Measurements from ENCODE around the gene RFWD3.

Gene RFWD3

GRCh38 chr16:74608381-74608780, 58.3 kb downstream of the RFWD3 start:
- no peaks in the 10 kb centered on the region for H3K36me3 Mint-ChIP-seq (ENCODE audit: low read depth)
- H3K4me3 Mint-ChIP-seq, result peak overlapping the region; percentile 25 to 96 (median 94)
- H3K27ac Mint-ChIP-seq, result peak overlapping the region; percentile 94 to 97 (median 94)
- no peak for TF ChIP-seq CTCF (IDR thresholded peaks at IDR 0.05; ENCODE audit: unreplicated experiment in 3 of 3)
- H3K27me3 Mint-ChIP-seq (ENCODE audit: low read depth), result no peaks in the 10 kb centered on the region
- peaks cover 37% of the 10 kb centered on the region for H3K4me1 Mint-ChIP-seq
- H3K9me3 Mint-ChIP-seq, result no peaks in the 10 kb centered on the region

- Mint-ChIP-seq H3K9me3 (no peaks in the 10 kb centered on the region), H3K27me3 (ENCODE audit: low read depth) (no peaks in the 10 kb centered on the region), H3K4me3 (peak overlapping the region; percentile 89 to 96 (median 94)), H3K36me3 (ENCODE audit: low read depth) (no peaks in the 10 kb centered on the region), H3K27ac (peak overlapping the region; percentile 94 to 97 (median 94)), H3K4me1 (peaks cover 38% of the 10 kb centered on the region)
- no peak for TF ChIP-seq CTCF (IDR thresholded peaks at IDR 0.05; ENCODE audit: unreplicated experiment in 3 of 3)
These were observed 58.7 kb downstream of the RFWD3 start for GRCh38 chr16:74607962-74608356.

GRCh38 chr16:74607310-74607961, 59.2 kb downstream of the RFWD3 start:
- Mint-ChIP-seq H3K36me3 (ENCODE audit: low read depth) (no peaks in the 10 kb centered on the region), H3K27me3 (ENCODE audit: low read depth) (no peaks in the 10 kb centered on the region), H3K4me1 (peaks cover 38% of the 10 kb centered on the region), H3K9me3 (no peaks in the 10 kb centered on the region), H3K4me3 (peak overlapping the region; percentile 89 to 96 (median 94)), H3K27ac (peak overlapping the region; percentile 94 to 97 (median 94))
- TF ChIP-seq CTCF (IDR thresholded peaks at IDR 0.05; ENCODE audit: unreplicated experiment in 3 of 3), result no peak

- Mint-ChIP-seq H3K4me3 (peak within 1 kb of the TSS; percentile 89 to 96 (median 94)), H3K27ac (peak within 1 kb of the TSS; percentile 94 to 98 (median 97)), H3K9me3 (no peaks in the 10 kb centered on the region), H3K4me1 (peaks cover 38% of the 10 kb centered on the region), H3K27me3 (ENCODE audit: low read depth) (no peaks in the 10 kb centered on the region), H3K36me3 (ENCODE audit: low read depth) (no peaks in the 10 kb centered on the region)
- no peak for TF ChIP-seq CTCF (IDR thresholded peaks at IDR 0.05; ENCODE audit: unreplicated experiment in 3 of 3)
These were observed 60.0 kb downstream of the RFWD3 start, which contains the start of gene GLG1 for GRCh38 chr16:74606521-74607309. GLG1 (minus strand) TSS chr16:74607114; CDS start chr16:74607094, 20 bp downstream.

- Mint-ChIP-seq H3K9me3 (no peaks in the 10 kb centered on the region), H3K4me3 (peak overlapping the region; percentile 89 to 96 (median 94)), H3K4me1 (peaks cover 40% of the 10 kb centered on the region), H3K27me3 (ENCODE audit: low read depth) (no peaks in the 10 kb centered on the region), H3K27ac (peak overlapping the region; percentile 94 to 98 (median 97)), H3K36me3 (ENCODE audit: low read depth) (peaks cover 1% of the 10 kb centered on the region)
- TF ChIP-seq CTCF (IDR thresholded peaks at IDR 0.05; ENCODE audit: unreplicated experiment in 3 of 3), result no peak
These were observed 60.7 kb downstream of the RFWD3 start for GRCh38 chr16:74605746-74606520.

Measured in nephron (organoid).